OCI-LY1 (cell line): Measurements from ENCODE around the gene MMP23B.

ENCODE experiments used
- EZH2 ChIP-seq: fragments of 200-600 bp; sonication (generic), shearing (Covaris generic); IDR thresholded peaks from 2 replicates; pipeline ENCODE4 v1.8.0; 2017; ENCODE audit warnings: borderline replicate concordance, mixed run types, mild to moderate bottlenecking, antibody characterized with exemption, low read length, moderate library complexity, mixed read lengths
- TF ChIP-seq, protein P1 (sequence below): fragments of 200-600 bp; sonication (generic), shearing (Covaris generic); IDR thresholded peaks from 2 replicates; pipeline ENCODE4 v1.5.1; 2017; ENCODE audit warnings: mild to moderate bottlenecking, antibody characterized with exemption, low read length, moderate library complexity, mixed read lengths

DNA sequence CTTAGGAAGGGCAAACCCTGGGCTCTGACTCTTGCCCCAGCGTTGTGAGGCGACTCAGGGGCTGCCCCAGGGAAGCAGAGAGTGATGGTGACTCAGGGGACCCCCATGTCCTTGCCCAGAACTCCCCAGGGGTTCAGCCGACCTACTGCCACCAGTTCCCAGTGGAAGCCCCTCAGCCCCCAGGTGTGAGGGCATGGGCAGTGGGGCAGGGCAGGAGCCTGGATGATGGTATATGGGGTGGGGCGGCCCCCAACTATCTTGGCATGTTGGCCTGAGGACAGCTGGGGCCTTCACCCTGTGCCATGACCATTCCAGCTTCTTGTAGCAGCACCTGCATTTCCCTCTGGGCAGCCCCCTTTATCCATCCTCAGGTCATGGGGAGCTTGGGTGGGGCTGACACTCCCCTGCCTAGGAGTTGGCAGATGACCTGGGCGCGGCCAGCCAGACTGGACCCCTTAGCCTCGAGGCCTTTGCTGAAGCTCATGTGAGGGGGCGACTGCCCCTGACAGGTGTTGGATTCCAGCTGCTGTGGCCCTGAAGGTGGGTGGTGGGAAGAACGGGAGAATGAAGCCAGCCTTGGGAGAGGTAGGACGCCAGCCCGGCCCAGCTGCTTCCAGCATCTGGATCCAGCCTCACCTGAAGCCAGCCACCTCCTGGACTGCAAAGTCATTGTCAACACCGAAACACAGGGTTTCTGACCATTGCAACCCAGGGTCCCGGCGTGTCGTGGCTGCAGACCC is 30.2 kb upstream of the MMP23B start:
- TF ChIP-seq, protein P1, sequence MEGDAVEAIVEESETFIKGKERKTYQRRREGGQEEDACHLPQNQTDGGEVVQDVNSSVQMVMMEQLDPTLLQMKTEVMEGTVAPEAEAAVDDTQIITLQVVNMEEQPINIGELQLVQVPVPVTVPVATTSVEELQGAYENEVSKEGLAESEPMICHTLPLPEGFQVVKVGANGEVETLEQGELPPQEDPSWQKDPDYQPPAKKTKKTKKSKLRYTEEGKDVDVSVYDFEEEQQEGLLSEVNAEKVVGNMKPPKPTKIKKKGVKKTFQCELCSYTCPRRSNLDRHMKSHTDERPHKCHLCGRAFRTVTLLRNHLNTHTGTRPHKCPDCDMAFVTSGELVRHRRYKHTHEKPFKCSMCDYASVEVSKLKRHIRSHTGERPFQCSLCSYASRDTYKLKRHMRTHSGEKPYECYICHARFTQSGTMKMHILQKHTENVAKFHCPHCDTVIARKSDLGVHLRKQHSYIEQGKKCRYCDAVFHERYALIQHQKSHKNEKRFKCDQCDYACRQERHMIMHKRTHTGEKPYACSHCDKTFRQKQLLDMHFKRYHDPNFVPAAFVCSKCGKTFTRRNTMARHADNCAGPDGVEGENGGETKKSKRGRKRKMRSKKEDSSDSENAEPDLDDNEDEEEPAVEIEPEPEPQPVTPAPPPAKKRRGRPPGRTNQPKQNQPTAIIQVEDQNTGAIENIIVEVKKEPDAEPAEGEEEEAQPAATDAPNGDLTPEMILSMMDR: no peak
- no peak for TF ChIP-seq EZH2
